Mesothelial cell of epicardium (in vitro differentiated cells): ENCODE measurements around the gene PGAM5. TPM values are rescaled to one million over a fixed set of nuclear protein-coding genes. Genes with fewer than 3 reads are reported as not detected.

ENCODE experiments used
- DNase-seq, 2 experiments: peaks; one replicate each; pipeline ENCODE4 v3.0.0; 2021; ENCODE audit warnings: low spot score in 2 of 2; ENCODE audit not compliant: unreplicated experiment in 2 of 2
- H3K27ac Mint-ChIP-seq: 2 replicates; pipeline ENCODE4 v1.8.0; 2021; ENCODE audit warnings: mixed read lengths
- H3K27me3 Mint-ChIP-seq: 2 replicates; pipeline ENCODE4 v1.8.0; 2021; ENCODE audit warnings: low read depth, mixed read lengths
- H3K36me3 Mint-ChIP-seq: 2 replicates; pipeline ENCODE4 v1.8.0; 2021; ENCODE audit warnings: mixed read lengths
- H3K4me1 Mint-ChIP-seq: 2 replicates; pipeline ENCODE4 v1.8.0; 2021; ENCODE audit warnings: mixed read lengths
- H3K4me3 Mint-ChIP-seq: 2 replicates; pipeline ENCODE4 v1.8.0; 2021; ENCODE audit warnings: mild to moderate bottlenecking, moderate library complexity, mixed read lengths
- H3K9me3 Mint-ChIP-seq: 2 replicates; pipeline ENCODE4 v1.8.0; 2021; ENCODE audit warnings: mixed read lengths
- CTCF ChIP-seq: fragments of 200-600 bp; sonication (generic); IDR thresholded peaks from one replicate; pipeline ENCODE4 v1.5.0; 2021; ENCODE audit warnings: antibody characterized with exemption; ENCODE audit not compliant: unreplicated experiment
- total RNA-seq: library from RNA; stranded (reverse); gene quantifications from 3 replicates; pipeline ENCODE4 v1.2.1, GENCODE V29; 2021

The PGAM5 gene
- total RNA-seq, 1 donor from 2014 or later = 23.5 TPM

GRCh38 chr12:132665149-132665491 lies 45.5 kb upstream of the PGAM5 start:
- no peaks in the 10 kb centered on the region for H3K9me3 Mint-ChIP-seq
- no peak for TF ChIP-seq CTCF
- no peak for DNase-seq

GRCh38 chr12:132665794-132666193 lies 44.8 kb upstream of the PGAM5 start:
- TF ChIP-seq CTCF = no peak
- Mint-ChIP-seq H3K4me3 (no peak overlapping the region), H3K27me3 (no peaks in the 10 kb centered on the region), H3K27ac (no peak overlapping the region), H3K4me1 (no peaks in the 10 kb centered on the region), H3K36me3 (peaks cover 51% of the 10 kb centered on the region), H3K9me3 (no peaks in the 10 kb centered on the region)
- no peak for DNase-seq

More at GRCh38 chr12:132665149-132665491, 45.5 kb upstream of the PGAM5 start:
- Mint-ChIP-seq H3K36me3 (peaks cover 52% of the 10 kb centered on the region), H3K27ac (no peak overlapping the region), H3K4me1 (no peaks in the 10 kb centered on the region), H3K27me3 (no peaks in the 10 kb centered on the region), H3K4me3 (no peak overlapping the region)

GRCh38 chr12:132668191-132669088 lies 42.2 kb upstream of the PGAM5 start:
- Mint-ChIP-seq H3K9me3 (no peaks in the 10 kb centered on the region), H3K4me1 (no peaks in the 10 kb centered on the region), H3K27me3 (no peaks in the 10 kb centered on the region), H3K4me3 (no peak overlapping the region), H3K27ac (no peak overlapping the region), H3K36me3 (peaks cover 51% of the 10 kb centered on the region)
- TF ChIP-seq CTCF = no peak
- DNase-seq = no peak

- Mint-ChIP-seq H3K4me1 (no peaks in the 10 kb centered on the region), H3K9me3 (no peaks in the 10 kb centered on the region), H3K36me3 (peaks cover 49% of the 10 kb centered on the region), H3K4me3 (no peak overlapping the region), H3K27ac (no peak overlapping the region), H3K27me3 (no peaks in the 10 kb centered on the region)
- TF ChIP-seq CTCF = no peak
- DNase-seq = no peak
These were observed 41.3 kb upstream of the PGAM5 start for GRCh38 chr12:132669166-132669879.

GRCh38 chr12:132672116-132672515 lies 38.5 kb upstream of the PGAM5 start:
- no peak overlapping the region for H3K27ac Mint-ChIP-seq
- DNase-seq = no peak
- no peaks in the 10 kb centered on the region for H3K4me1 Mint-ChIP-seq
- no peak overlapping the region for H3K4me3 Mint-ChIP-seq
- no peaks in the 10 kb centered on the region for H3K27me3 Mint-ChIP-seq
- no peaks in the 10 kb centered on the region for H3K9me3 Mint-ChIP-seq
- TF ChIP-seq CTCF = no peak
- peaks cover 44% of the 10 kb centered on the region for H3K36me3 Mint-ChIP-seq
